WI38 (cell line): Measurements from ENCODE around the gene SLC44A4.
"Not testable (repeated sequence)": the region's sequence is repeated elsewhere in the genome, so short reads cannot be mapped to it uniquely, and the experiment has no call there.

Experiments
- H3K4me3 ChIP-seq: 2 replicates; pipeline ENCODE4 v1.5.1; 2011; ENCODE audit warnings: low read depth, mild to moderate bottlenecking, control low read depth, low read length
- TF ChIP-seq, protein P1 (sequence below): IDR thresholded peaks from 2 replicates; pipeline ENCODE4 v1.5.1; 2012; ENCODE audit warnings: low read depth, mild to moderate bottlenecking, control low read depth, low read length

The SLC44A4 gene

DNA sequence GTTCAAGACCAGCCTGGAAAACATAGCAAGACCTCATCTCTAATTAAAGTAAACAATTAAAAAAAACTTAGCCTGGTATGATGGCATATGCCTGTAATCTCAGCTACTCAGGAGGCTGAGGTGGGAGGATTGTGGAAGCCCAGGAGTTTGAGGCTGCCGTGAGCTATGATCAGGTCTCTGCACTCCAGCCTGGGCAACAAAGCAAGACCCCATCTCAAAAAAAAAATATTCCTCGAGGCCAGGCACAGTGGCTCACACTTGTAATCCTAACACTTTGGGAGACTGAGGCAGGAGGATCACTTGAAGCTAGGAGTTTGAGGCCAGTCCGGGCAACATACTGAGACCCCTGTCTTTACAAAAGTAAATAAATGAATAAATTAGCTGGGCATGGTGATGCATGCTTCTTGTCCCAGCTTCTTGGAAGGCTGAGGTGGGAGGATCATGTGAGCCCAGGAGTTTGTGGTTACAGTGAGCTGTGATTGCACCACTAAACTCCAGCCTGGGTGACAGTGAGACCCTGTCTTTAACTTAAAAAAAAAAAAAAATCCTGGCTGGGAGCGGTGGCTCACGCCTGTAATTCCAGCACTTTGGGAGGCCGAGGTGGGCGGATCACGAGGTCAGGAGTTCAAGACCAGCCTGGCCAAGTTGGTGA is 39.4 kb upstream of the SLC44A4 start:
- no peak overlapping the region for H3K4me3 ChIP-seq

DNA sequence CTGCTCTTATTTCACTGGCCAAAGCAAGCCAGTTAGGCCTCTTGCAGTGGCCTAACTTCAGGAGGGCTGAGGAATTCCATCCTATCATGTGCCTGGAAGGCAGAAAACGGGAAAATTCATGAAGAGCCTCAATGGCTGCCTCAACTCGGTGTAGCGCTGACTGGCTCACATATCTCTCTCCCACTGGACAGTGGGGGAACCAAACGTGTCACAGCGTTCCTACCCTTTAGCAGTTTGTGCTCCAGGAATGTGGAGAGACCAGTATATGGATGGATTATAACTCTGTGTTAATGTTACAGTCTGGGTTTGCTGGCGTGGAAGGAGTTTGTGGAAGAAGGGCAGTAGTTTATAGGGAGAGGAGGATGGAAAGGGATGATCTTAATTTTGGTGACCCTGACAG is 37.0 kb upstream of the SLC44A4 start:
- no peak overlapping the region for H3K4me3 ChIP-seq
- TF ChIP-seq, protein P1, sequence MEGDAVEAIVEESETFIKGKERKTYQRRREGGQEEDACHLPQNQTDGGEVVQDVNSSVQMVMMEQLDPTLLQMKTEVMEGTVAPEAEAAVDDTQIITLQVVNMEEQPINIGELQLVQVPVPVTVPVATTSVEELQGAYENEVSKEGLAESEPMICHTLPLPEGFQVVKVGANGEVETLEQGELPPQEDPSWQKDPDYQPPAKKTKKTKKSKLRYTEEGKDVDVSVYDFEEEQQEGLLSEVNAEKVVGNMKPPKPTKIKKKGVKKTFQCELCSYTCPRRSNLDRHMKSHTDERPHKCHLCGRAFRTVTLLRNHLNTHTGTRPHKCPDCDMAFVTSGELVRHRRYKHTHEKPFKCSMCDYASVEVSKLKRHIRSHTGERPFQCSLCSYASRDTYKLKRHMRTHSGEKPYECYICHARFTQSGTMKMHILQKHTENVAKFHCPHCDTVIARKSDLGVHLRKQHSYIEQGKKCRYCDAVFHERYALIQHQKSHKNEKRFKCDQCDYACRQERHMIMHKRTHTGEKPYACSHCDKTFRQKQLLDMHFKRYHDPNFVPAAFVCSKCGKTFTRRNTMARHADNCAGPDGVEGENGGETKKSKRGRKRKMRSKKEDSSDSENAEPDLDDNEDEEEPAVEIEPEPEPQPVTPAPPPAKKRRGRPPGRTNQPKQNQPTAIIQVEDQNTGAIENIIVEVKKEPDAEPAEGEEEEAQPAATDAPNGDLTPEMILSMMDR: no peak

More for the DNA sequence above, 39.4 kb upstream of the SLC44A4 start:
- TF ChIP-seq, protein P1: no peak

DNA sequence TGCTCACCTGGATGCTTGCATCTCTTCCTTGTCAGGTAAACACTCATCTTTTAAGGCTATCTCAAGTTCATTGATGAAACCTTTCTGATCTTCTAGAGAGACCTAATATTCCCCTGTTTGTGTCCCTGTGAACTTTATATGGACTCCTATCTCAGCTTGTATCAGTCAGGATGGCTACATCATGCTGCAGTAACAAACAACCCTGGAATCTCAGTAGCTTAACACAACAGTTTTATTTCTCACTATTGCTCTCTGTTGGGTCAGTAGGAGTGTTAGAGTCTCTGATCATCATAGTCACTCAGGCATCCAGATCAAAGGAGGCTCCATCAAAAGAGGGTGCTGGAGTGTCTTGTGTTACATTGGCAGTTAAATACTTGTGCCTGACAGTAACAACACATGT is 36.6 kb upstream of the SLC44A4 start:
- H3K4me3 ChIP-seq: no peak overlapping the region
- TF ChIP-seq, protein P1: no peak

DNA sequence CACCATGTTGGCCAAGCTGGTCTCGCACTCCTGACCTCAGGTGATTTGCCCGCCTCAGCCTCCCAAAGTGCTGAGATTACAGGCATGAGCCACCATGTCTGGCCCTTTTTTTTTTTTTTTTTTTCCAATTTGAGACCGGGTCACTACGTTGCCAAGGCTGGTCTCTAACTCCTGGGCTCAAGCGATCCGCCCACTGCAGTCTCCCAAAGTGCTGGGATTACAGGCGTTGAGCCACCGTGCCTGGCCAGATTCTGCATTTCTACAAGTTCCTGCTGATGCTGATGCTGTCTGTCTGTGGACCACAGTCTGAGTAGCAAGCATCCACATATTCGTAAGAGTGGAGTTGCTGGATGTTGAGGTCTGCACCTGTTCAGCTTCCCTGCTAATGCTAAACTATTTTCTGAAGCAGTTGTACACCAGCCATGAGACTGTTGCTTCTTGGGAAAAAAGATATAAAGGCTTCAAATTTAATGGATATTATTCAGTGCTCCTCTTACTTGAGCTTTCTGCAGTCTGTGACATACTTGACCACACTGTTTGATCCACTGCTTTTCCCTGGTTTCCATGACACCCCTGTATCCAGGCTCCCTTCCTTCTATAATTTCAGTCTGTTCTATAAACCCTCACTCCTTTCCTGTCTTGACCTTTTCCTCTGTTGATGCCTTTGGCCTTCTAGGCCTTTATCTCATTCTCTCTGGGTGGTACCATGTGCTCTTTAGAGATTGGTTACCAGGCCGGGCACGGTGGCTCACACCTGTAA is 33.2 kb upstream of the SLC44A4 start:
- TF ChIP-seq, protein P1: no peak
- no peak overlapping the region for H3K4me3 ChIP-seq

DNA sequence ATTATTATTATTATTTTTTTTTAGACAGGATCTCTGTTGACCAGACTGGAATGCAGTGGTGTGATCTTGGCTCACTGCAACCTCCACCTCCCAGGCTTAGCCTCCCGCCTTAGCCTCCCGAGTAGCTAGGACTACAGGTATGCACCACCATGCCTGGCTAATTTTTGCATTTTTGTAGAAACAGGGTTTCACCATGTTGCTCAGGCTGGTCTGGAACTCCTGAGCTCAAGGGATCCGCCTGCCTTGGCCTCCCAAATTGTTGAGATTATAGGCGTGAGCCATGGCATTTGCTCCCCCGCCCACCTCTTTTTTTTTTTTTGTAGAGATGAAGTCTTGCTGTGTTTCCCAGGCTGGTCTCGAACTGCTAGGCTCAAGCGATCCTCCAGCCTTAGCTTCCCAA is 30.5 kb upstream of the SLC44A4 start:
- H3K4me3 ChIP-seq: not testable (repeated sequence)

DNA sequence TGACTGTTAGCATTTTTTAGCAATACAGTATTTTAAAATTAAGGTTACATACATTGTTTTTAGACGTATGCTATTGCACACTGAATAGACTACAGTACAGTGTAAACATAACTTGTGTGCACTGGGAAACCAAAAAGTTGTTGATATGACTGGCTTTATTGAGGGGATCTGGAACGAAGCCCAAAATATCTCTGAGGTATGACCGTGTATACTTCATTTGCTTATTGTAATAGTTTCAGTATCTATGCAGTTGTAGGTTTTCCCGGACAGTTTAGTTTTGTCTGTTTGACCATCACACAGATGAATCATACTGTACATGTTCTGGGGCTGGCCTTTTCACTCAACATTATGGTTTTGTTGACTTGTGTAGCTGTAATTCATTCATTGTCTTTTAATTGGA is 30.0 kb upstream of the SLC44A4 start:
- no peak overlapping the region for H3K4me3 ChIP-seq
- TF ChIP-seq, protein P1: no peak

DNA sequence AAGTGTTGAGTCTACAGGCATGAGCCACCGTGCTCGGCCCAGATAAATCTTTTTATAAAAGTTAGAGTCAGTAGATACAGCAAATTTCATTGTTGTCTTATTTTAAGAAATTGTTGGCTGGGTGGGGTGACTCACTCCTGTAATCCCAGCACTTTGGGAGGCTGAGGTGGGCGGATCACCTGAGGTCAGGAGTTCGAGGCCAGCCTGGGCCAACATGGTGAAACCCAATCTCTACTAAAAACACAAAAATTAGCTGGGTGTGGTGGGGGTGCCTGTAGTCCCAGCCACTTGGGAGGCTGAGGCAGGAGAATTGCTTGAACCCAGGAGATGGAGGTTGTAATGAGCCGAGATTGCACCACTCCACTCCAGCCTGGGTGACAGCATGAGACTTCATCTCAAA is 29.5 kb upstream of the SLC44A4 start:
- H3K4me3 ChIP-seq: not testable (repeated sequence)

DNA sequence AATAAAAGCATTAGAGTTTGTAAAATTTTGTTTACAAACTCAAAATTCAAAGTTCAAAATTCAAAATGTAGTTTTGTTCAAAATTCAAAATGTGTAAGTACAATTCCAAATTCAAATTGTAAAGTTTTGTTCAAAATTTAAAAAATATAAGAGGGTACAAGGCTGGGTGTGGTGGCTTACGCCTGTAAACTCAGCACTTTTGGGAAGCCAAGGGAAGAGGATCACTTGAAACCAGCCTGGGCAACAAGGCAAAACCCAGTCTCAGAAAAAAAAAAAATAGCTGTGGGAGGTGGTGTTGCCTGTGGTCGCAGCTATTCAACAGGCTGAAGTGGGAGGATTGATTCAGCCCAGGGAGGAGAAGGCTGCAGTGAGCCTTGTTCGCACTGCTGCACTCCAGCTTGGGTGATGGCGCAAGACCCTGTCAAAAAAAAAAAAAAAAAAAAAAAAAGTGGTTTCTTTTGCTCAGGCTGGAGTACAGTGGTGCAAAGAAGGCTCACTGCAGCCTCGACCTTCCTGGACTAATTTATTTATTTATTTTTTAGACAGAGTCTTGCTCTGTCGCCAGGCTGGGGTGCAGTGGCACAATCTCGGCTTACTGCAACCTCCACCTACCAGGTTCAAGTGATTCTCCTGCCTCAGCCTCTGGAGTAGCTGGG is 28.5 kb upstream of the SLC44A4 start:
- TF ChIP-seq, protein P1: no peak
- H3K4me3 ChIP-seq: no peak overlapping the region

DNA sequence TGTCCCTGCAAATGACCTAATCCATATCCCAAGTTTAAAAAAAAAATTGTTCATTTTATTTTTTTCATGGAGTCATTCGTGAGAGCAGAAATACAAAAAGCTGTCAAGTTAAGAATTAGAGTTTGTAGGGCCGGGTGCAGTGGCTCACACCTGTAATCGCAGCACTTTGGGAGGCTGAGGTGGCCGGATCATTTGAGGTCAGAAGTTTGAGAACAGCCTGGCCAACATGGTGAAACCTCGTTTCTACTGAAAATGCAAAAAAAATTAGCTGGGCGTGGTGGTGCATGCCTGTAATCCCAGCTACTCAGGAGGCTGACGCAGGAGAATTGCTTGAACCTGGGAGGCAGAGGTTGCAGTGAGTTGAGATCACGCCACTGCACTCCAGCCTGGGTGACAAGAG is 27.9 kb upstream of the SLC44A4 start:
- H3K4me3 ChIP-seq: not testable (repeated sequence)
